Bronchial smooth muscle cell (primary cell): ENCODE measurements around the gene BEST1. TPM values are rescaled to one million over a fixed set of nuclear protein-coding genes. Genes with fewer than 3 reads are reported as not detected.

Experiments used
- total RNA-seq: library from RNA; depleted of rRNA; stranded (reverse); fragments of >200 nt; gene quantifications from 2 replicates; pipeline ENCODE4 v1.2.1, GENCODE V29; 2014

The BEST1 gene
- total RNA-seq, result 2.5 and 4.6 TPM in 2 replicates

GRCh38 chr11:61950035-61950547 is at the start of gene BEST1:
Gene BEST1, plus strand, starts transcription at chr11:61950351. Its CDS starts 1,456 bp downstream, at chr11:61951807.

GRCh38 chr11:61917334-61918109 is 32.6 kb upstream of the BEST1 start, which contains the start of gene RAB3IL1:
Gene RAB3IL1, minus strand, starts transcription at chr11:61917566. Its CDS starts 199 bp downstream, at chr11:61917367.

GRCh38 chr11:61967116-61967923 is 17.2 kb downstream of the BEST1 start, which contains the start of gene FTH1:
Gene FTH1, minus strand, starts transcription at chr11:61967634. Its CDS starts 209 bp downstream, at chr11:61967425.

Other genes starting within 250 kb of the BEST1 start
- 0.09 and 0.16 TPM in 2 replicates for gene MYRF, start 197.7 kb upstream of the BEST1 start, total RNA-seq
- gene TMEM258, start 157.8 kb upstream of the BEST1 start, total RNA-seq, result 164 and 273 TPM in 2 replicates
- gene FEN1, start 157.4 kb upstream of the BEST1 start, total RNA-seq, result 3.4 and 7.3 TPM in 2 replicates
- 60.7 and 86.4 TPM in 2 replicates for gene FADS1, start 133.3 kb upstream of the BEST1 start, total RNA-seq
- 160 and 190 TPM in 2 replicates for gene FADS2, start 122.1 kb upstream of the BEST1 start, total RNA-seq
- 39.6 and 57.1 TPM in 2 replicates for gene FADS3, start 58.8 kb upstream of the BEST1 start, total RNA-seq
- 9.1 and 12.6 TPM in 2 replicates for gene RAB3IL1, start 32.8 kb upstream of the BEST1 start, total RNA-seq
- gene FTH1, start 17.3 kb downstream of the BEST1 start, total RNA-seq, result 1,092 and 2,770 TPM in 2 replicates
- gene INCENP, start 173.7 kb downstream of the BEST1 start, total RNA-seq, result 4.5 and 6.6 TPM in 2 replicates
- gene SCGB1D1, start 239.9 kb downstream of the BEST1 start, total RNA-seq, result not detected in 2 replicates